Fibroblast of lung (primary cell): Measurements from ENCODE around the gene GRAMD4. TPM values are rescaled to one million over a fixed set of nuclear protein-coding genes. Genes with fewer than 3 reads are reported as not detected.

Experiments
- DNase-seq, 2 donors: peaks; one replicate each; pipeline versions ENCODE4 v3.0.0 to v3.0.0-alpha.2; 2010; ENCODE audit warnings: low read depth in 2 of 2
- H2AFZ ChIP-seq: 2 replicates; pipeline ENCODE4 v1.5.1; 2012; ENCODE audit warnings: low read length, control low read depth, inconsistent platforms
- H3K27ac ChIP-seq: 2 replicates; pipeline ENCODE4 v1.5.1; 2011; ENCODE audit warnings: low read length, control low read depth; ENCODE audit not compliant: insufficient read depth
- H3K27me3 ChIP-seq: 2 replicates; pipeline ENCODE4 v1.5.1; 2011; ENCODE audit warnings: mild to moderate bottlenecking, low read length; ENCODE audit not compliant: control insufficient read depth, insufficient read depth
- H3K36me3 ChIP-seq: 2 replicates; pipeline ENCODE4 v1.5.1; 2011; ENCODE audit warnings: low read length; ENCODE audit not compliant: control insufficient read depth, insufficient read depth
- H3K4me1 ChIP-seq: 2 replicates; pipeline ENCODE4 v1.5.1; 2011; ENCODE audit warnings: low read length; ENCODE audit not compliant: control insufficient read depth, insufficient read depth; ENCODE audit errors: extremely low read depth
- H3K4me2 ChIP-seq: 2 replicates; pipeline ENCODE4 v1.5.1; 2011; ENCODE audit warnings: low read length, control low read depth; ENCODE audit not compliant: insufficient read depth; ENCODE audit errors: extremely low read depth
- H3K4me3 ChIP-seq, 4 experiments: fragments of 200-600 bp in 1 of 4; sonication (generic) in 1 of 4; replicated peaks in 1 of 4; 2 replicates each; pipeline ENCODE4 v1.5.1; 2011 to 2016; ENCODE audit warnings: low read length in 4 of 4, low read depth in 3 of 4, mild to moderate bottlenecking in 3 of 4, control low read depth in 2 of 4, inconsistent platforms in 1 of 4, mixed read lengths in 1 of 4; ENCODE audit not compliant: insufficient read depth in 1 of 4; ENCODE audit errors: control extremely low read depth in 1 of 4
- H3K79me2 ChIP-seq: 2 replicates; pipeline ENCODE4 v1.5.1; 2012; ENCODE audit warnings: mild to moderate bottlenecking, low read length, inconsistent platforms; ENCODE audit not compliant: control insufficient read depth, insufficient read depth
- H3K9ac ChIP-seq: 2 replicates; pipeline ENCODE4 v1.5.1; 2011; ENCODE audit warnings: mild to moderate bottlenecking, low read length, control low read depth; ENCODE audit not compliant: insufficient read depth
- H3K9me3 ChIP-seq: 2 replicates; pipeline ENCODE4 v1.5.1; 2012; ENCODE audit warnings: low read depth, low read length; ENCODE audit not compliant: control insufficient read depth, insufficient read depth
- H4K20me1 ChIP-seq: 2 replicates; pipeline ENCODE4 v1.5.1; 2011; ENCODE audit warnings: low read length; ENCODE audit not compliant: control insufficient read depth, insufficient read depth; ENCODE audit errors: extremely low read depth
- CTCF ChIP-seq, 2 donors: IDR thresholded peaks in 1 of 2; conservative IDR thresholded peaks in 1 of 2; 1 replicate in 1 of 2; 2 replicates in 1 of 2; pipeline ENCODE4 v1.5.1; 2011 to 2012; ENCODE audit warnings: low read length in 2 of 2, control low read depth in 1 of 2, inconsistent platforms in 1 of 2, low read depth in 1 of 2, mild to moderate bottlenecking in 1 of 2
- EZH2 ChIP-seq: IDR thresholded peaks from 2 replicates; pipeline ENCODE4 v1.5.1; 2012; ENCODE audit warnings: low read length, control low read depth, mild to moderate bottlenecking; ENCODE audit errors: missing control alignments
- polyA plus RNA-seq, 2 donors: library from polyadenylated mRNA; depleted of rRNA in 1 of 2; stranded (reverse) in 1 of 2; unstranded in 1 of 2; fragments of >200 nt; gene quantifications; 2 replicates each; pipeline ENCODE4 v1.2.1, GENCODE V29; 2011 to 2012; ENCODE audit warnings: missing spikeins in 1 of 2
- total RNA-seq: library from RNA; depleted of rRNA; stranded (reverse); fragments of >200 nt; gene quantifications from 2 replicates; pipeline ENCODE4 v1.2.1, GENCODE V29; 2014

Gene GRAMD4
- total and polyA plus RNA-seq, 2 donors (not counting 1 experiment from before 2014, with no cell fraction given) = 7.5 to 37.3 TPM

GRCh38 chr22:46635756-46636155 lies 15.6 kb downstream of the GRAMD4 start:
- no peak for DNase-seq
- no peaks in the 10 kb centered on the region for H3K27me3 ChIP-seq
- H3K4me1 ChIP-seq = no peaks in the 10 kb centered on the region
- no peak for TF ChIP-seq CTCF (conservative IDR thresholded peaks at IDR 0.05 in 1 of 2, IDR thresholded peaks at IDR 0.05 in 1 of 2; ENCODE audit: low read depth in 1 of 2, low read length in 2 of 2)
- no peak for TF ChIP-seq EZH2
- no peak overlapping the region for H3K4me2 ChIP-seq
- no peak overlapping the region for H3K4me3 ChIP-seq
- no peaks in the 10 kb centered on the region for H3K36me3 ChIP-seq
- H3K27ac ChIP-seq = no peak overlapping the region
- H3K9ac ChIP-seq = no peak overlapping the region
- no peaks in the 10 kb centered on the region for H3K9me3 ChIP-seq
- H2AFZ ChIP-seq = no peak overlapping the region
- no peaks in the 10 kb centered on the region for H3K79me2 ChIP-seq
- H4K20me1 ChIP-seq = no peaks in the 10 kb centered on the region

- no peak overlapping the region for H3K27ac ChIP-seq
- no peaks in the 10 kb centered on the region for H4K20me1 ChIP-seq
- H3K27me3 ChIP-seq = no peaks in the 10 kb centered on the region
- H3K4me1 ChIP-seq = no peaks in the 10 kb centered on the region
- TF ChIP-seq CTCF (conservative IDR thresholded peaks at IDR 0.05 in 1 of 2, IDR thresholded peaks at IDR 0.05 in 1 of 2; ENCODE audit: low read depth in 1 of 2, low read length in 2 of 2) (no peak), EZH2 (no peak)
- no peak overlapping the region for H3K9ac ChIP-seq
- H3K9me3 ChIP-seq = no peaks in the 10 kb centered on the region
- H3K4me3 ChIP-seq = no peak overlapping the region
- H3K79me2 ChIP-seq = no peaks in the 10 kb centered on the region
- H2AFZ ChIP-seq = no peak overlapping the region
- DNase-seq = no peak
- H3K4me2 ChIP-seq = no peak overlapping the region
- H3K36me3 ChIP-seq = no peaks in the 10 kb centered on the region
Observed at GRCh38 chr22:46636221-46637002, 16.2 kb downstream of the GRAMD4 start.

- Histone ChIP-seq H3K4me2 (no peak overlapping the region), H3K9ac (no peak overlapping the region), H3K79me2 (no peaks in the 10 kb centered on the region), H3K36me3 (no peaks in the 10 kb centered on the region), H3K4me3 (no peak overlapping the region), H3K27ac (no peak overlapping the region), H2AFZ (no peak overlapping the region), H3K4me1 (no peaks in the 10 kb centered on the region), H3K9me3 (no peaks in the 10 kb centered on the region), H3K27me3 (no peaks in the 10 kb centered on the region), H4K20me1 (no peaks in the 10 kb centered on the region)
- TF ChIP-seq EZH2 = no peak
- no peak for TF ChIP-seq CTCF (conservative IDR thresholded peaks at IDR 0.05 in 1 of 2, IDR thresholded peaks at IDR 0.05 in 1 of 2; ENCODE audit: low read depth in 1 of 2, low read length in 2 of 2)
- no peak for DNase-seq
Observed at GRCh38 chr22:46637711-46638600, 17.8 kb downstream of the GRAMD4 start.
